IPS DF 4.7 (cell line): ENCODE measurements around the gene C14orf119.
"Not testable (repeated sequence)": the region's sequence is repeated elsewhere in the genome, so short reads cannot be mapped to it uniquely, and the experiment has no call there.

Experiments used
- DNase-seq: peaks from one replicate; pipeline ENCODE4 v3.0.0-alpha.2; 2013; ENCODE audit warnings: low spot score; ENCODE audit errors: extremely low read depth

Gene C14orf119

GRCh38 chr14:23108169-23108568 is 12.9 kb downstream of the C14orf119 start:
- not testable (repeated sequence) for DNase-seq

DNA sequence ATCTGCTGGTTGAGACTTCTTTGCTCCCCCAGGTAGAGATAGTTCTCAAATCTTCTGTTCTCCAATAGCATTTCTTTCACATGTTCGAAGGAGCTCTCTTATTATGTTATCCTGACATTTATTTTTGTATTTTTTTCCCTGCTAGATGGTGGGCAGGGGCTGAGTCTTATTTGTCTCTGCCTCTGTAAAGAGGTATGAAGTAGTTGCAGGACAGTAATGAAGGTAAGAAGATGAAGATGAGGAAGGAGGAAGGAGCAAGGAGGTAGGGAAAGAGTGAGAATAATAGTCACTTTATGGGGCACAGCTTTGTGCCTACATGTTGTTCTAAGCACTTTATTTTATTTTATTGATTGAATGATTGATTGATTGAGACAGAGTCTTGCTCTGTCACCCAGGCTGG is 14.5 kb downstream of the C14orf119 start:
- DNase-seq, result no peak

- no peak for DNase-seq
Observed at GRCh38 chr14:23110579-23111365, 15.5 kb downstream of the C14orf119 start.

GRCh38 chr14:23112359-23113178 is 17.3 kb downstream of the C14orf119 start:
- DNase-seq, result no peak

- DNase-seq, result no peak
Observed at GRCh38 chr14:23113431-23114119, 18.3 kb downstream of the C14orf119 start.

DNA sequence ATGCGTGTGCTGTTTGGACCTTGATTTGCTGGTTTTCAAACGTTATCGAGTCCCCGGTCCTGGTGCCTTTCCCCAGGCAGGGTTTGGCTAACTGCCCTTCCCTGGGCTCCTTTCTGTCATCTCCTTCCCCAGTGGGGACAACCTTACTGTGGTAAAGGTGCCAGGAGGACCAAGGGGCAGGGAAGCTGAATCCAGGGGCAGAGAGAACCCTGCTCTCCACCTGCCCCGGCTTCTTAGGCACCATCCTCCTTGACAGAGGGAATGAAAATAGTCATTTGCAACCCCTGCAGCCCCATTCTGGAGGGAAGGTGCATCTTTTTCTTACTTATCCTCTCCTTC is 18.8 kb downstream of the C14orf119 start:
- no peak for DNase-seq

DNA sequence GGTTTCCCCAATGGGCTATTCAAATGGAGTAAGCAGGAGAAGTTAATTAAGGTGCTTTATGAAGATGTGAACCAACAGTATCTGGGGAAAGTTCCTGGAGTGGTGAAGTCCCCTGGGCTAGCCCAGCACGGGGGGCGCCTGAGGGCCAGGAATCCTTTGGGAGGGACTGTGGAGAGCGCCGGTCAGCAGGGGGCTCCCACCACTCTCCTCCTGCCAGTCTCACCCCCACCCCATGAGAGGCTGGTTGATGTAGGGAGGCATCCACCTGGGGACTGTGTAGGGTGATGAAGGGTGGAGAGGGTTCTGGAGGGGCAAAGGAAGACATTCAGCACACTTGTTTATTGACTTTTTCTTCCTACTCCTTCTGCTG is 19.3 kb downstream of the C14orf119 start:
- DNase-seq, result no peak

- no peak for DNase-seq
Observed at GRCh38 chr14:23115039-23115731, 19.9 kb downstream of the C14orf119 start.

- no peak for DNase-seq
Observed at GRCh38 chr14:23115918-23116317, 20.6 kb downstream of the C14orf119 start.

DNA sequence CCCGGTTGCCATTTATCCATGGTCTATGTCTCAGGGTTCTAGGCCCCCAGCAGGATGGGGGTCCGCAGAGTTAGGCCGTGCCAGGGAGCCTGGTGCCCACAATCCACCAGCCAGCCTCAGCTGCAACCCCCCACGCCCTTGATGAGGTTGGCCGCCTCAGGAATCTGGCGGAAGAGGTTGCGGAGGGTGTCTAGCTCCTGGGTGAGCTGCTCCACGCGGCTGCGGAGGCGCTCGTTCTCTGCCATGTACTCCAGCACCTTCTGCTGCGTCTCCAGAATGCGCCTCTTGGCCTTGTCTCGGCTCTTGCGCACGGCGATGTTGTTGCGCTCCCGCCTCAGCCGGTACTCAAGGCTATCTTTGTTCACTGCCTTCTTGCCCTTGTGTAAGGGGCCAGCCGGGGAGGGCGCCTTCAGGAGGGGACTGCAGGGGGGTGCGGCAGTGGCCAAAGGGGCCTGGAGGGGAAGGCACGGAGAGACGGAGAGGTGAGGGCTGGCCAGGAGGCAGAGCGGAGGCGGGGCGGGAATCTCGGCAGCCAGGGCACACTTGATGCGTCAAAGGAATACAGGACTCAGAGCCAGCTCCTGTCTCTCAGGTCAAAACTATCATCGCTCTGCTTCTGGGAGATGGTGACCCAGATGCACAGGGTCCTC is 22.2 kb downstream of the C14orf119 start:
- DNase-seq, result no peak

DNA sequence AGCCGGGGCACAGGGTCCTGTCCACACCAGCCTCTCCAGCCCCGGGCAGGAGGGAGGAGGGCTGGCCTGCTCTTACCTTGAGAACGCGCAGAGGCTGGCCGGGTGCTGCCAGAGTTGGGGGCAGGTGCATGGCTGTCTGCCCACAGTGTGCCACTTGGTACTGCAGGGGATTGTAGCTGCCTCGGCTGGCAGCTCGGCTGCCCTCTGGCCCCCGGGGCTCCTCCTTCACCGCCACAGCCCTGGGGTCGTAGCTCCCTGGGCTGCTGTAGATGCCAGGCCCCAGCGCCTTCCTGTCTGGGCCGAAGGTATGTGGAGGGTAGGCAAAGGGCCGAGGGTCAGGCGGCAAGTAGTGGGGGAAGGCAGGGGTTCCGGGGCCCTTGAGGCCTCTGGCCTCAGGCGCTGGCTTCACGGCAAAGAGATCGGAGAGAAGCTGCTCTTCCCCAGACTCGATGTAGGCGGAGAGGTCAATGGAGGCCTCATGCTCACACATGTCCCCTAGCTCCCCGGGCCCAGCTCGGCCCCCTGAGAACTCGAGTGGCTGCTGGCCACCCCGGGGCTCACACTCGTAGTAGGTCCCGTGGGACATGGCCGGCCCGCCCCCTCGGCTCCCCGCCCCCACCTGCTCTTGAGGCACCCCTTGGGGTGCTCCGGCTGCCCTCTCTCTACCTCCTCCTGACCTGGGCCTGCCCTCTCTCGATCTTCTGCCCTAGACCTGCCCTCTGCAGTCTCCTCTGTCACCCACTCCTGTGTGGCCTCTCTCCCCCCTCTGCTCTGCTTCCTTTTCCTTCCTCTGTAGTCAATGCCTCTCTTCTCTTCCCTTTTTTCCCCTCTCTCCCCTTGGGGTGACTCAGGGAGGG is 23.4 kb downstream of the C14orf119 start, which contains the start of gene CEBPE:
CEBPE (minus strand) TSS at position 750 of the 857 bp plus-strand sequence; CDS start at position 586, 164 bp downstream.
- DNase-seq, result no peak

DNA sequence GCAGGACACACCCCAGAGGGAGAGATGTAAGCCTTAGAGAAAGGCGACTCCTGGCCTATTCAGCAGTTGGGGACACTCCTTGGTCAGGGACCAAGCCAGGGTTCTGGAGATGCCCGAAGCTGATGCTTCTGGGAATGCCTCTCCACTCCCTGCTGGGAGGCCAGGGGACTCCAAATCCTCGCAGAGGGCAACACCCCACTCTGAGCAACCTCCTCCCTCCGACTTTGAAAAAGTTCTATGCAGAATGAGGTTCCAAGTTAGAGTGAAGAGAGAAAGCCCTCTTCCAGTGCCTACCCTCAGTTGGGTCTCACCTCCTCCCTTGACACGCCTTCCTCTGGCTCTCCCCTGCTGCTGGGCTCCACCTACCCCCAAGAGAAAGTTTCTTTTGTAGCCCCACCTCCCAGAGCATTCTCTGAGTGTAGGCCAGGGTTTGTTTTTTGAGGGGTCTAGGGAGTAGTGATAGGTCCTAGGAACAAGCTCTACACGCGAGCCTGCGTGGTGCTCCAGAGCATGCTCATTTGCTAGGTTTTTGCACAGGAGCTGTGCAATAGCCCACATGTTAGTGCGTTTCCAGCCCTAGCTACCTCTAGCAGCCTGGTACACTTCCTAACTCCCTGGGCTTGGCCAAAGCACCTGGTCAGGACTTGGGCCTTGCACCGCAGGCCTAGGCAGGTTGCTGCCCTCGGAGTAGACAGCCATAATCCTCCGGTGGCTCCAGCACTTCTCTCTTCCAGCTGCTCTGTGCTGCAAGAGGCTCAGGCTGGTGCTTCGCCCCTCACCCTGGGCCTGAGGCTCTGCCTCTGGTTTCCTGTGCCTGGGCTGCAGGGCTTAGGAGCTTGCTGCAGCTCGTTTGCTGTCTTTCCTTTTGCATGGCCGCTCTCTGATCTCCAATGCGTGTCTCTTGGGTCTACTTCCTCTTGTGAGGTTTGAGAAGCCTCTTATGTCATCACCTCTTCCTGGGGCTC is 24.3 kb downstream of the C14orf119 start:
- DNase-seq, result no peak

DNA sequence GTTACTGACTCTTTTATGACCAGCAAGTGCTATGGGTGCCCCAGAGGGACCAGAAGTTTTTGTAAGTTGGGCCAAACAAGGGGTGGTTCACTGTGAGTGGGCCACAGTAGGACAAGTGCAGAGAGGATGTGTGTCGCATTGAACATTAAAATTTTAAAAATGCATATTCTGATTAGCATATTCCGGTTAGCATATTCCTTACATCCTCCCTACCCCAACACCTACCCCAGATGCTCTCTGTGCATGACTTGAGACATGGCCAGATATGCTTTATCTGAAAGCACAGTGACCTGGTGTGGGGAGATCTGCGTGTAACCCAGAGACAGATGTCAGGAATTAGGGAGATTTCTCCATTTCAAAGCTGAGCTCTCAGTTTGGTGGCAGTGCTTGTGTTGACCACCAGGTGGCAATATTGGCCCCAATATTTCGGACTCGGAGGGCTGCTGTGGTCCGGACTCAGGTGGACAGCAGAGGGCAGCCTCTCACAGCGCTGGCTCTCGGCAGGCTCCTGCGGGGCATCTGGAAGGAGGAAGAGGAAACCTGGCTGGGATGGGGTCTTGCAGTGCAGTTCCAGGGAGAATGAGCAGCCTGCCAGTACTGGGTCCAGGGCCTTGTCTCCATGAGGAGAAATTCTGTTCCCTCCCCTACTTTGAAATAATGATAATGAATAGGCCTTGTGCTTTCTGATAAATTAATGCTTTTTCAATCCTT is 25.4 kb downstream of the C14orf119 start:
- DNase-seq, result peak; percentile 87

GRCh38 chr14:23121361-23121771 is 26.1 kb downstream of the C14orf119 start:
- DNase-seq, result no peak

DNA sequence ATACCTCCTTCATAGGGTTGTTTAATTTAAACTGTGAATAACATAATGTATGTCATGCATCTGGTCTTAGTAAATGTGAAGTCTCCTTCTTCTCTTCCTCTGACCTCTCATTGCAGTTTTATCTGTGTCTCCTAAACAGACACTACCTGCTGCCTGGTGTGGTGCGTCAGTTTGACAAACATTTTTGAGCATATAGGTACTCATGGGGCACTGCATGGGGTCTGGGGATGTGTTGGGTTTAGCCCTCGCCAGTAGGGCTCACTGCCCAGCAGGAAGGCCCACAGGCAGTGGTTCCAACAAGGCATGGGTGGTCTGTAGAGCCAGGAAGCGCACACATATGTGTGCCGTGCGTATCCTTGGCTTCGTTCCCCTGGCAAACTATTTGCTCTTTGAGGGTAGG is 26.8 kb downstream of the C14orf119 start:
- DNase-seq, result no peak

GRCh38 chr14:23123419-23123818 is 28.1 kb downstream of the C14orf119 start:
- DNase-seq, result no peak

DNA sequence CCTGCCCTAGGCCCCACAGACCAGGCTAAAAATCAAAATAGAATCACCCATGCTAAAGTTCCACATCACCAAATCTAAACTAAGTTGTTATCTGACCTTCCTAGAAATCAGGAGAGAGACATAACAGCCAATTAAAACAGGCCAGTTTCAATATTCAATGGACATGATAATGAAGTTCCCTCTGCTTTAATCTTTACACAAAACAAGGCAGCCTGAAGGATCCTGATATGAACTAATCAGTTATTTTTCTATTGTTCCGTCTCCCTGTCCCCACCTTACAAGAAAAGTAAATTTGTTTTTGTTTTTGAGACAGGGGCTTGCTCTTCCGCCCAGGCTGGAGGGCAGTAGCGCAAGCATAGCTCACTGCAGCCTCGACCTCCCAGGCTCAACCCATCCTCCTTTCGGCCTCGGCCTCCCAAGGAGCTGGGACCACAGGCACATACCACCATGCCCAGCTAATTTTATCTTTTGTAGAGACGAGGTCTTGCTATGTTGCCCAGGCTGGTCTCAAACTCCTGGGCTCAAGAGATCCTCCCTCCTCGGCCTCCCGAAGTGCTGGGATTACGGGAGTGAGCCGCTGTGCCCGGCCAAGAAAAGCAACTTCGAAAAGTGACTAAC is 29.1 kb downstream of the C14orf119 start:
- DNase-seq, result no peak

GRCh38 chr14:23125011-23125410 is 29.7 kb downstream of the C14orf119 start:
- no peak for DNase-seq
